NCI-H146 treated with DMSO at 0.1 percent for 48 hours (cell line): Measurements from ENCODE around the gene HS3ST6.
"Not testable (repeated sequence)": the region's sequence is repeated elsewhere in the genome, so short reads cannot be mapped to it uniquely, and the experiment has no call there.

ENCODE experiments used
- DNase-seq: peaks from one replicate; lab custom pipeline; 2025; ENCODE audit not compliant: unreplicated experiment; lab: John Stamatoyannopoulos, UW

The HS3ST6 gene

DNA sequence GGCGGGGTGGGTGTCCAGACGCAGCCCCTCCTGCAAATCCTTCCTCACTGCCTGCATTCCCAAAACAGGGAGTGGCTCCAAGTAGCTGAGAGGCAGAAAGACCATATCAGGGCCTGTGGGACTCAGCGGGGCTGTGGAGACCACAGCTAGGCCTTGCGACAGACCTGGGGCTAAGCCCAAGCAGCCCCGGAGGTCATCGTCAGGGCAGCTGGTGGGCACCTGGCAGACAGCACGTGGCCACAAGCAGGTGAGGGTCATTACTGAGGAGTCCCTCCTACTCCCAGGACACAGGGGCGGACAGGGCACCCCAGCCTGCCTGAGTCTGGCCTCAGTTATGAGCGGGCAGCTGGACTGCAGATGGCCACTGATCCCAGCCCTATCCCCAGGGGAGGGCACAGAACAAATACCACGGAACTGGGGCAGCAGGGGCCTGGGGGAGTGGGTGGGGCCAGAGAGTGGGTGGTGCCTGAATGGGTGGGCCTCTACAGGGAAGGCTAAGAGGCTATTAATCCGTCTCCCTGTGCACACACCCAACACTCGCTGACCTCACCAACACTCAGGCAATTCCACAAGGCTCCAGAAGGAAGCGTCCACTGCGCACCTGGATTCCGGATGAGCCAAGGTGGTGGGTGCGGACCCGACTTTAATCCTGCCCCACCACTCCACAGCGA, 8.5 kb downstream of the HS3ST6 start:
- DNase-seq: peak; percentile 83

DNA sequence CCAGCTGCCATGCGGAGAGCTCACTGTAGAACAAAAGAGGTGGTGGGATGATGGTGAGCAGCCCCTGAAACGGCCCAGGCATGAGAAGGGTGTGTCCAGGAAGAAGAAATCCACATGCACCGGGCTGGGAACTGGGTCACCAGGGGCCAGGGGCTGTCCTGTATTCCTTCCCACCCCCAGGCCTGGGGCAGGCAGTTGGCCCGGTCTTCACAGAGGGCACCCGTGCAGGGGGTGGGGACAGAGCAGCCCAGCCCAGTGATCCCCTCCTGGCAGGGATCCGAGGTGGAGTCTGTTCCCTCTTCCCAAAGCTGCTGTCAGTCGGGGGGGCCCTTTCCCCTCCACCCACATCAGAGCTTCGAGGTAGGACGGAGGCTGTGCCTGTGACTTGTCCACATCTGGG, 9.2 kb downstream of the HS3ST6 start:
- no peak for DNase-seq

DNA sequence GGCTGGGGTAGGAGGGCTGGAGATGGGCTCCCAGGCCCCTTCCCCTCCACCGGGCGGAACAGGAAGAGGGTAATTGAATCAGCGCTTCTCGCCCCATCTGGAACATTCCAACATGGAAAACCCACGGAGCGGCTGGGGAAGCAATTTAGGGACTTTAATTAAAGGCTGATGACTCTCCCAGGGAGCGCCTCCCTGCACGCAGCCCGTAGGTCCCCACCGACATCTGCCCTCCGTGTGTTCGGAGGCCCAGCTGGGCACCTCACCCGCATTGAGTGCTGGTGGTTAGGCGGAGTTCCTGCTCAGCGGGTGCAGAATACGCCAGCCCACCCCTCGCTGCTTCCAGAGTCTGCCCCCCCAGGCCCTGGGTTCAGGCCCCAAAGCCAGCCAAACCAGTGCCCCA, 10.0 kb downstream of the HS3ST6 start:
- DNase-seq: no peak

DNA sequence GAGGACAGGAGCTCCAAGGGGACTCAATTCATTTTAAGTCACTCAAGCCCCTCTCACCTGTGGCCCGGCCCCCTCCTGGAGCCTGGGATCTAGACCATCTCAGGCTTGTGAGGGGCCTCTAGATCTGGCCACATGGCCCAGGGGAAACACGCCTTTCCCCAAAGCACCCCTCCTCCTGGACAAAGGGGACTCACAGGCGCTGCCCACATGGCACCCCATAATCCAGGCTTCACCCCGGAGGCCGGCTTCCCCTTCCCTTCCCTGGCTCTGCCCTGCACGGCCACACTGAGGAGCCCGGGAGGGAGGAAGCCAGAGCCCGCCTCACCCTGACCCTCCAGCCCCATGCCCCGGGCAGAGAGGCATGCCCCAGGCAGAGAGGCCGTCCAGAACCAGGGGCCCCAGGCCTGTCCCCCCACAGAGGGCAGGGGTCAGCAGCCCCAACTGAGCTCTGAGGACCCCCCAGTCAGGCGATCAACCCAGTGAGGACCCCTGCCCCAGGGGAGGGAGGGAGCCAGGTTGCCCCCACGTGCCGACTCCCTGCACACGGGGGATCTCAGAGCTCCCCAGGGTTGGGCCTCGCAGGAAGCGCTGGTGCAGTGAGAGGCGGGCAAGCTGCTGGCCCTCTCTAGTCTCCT, 10.9 kb downstream of the HS3ST6 start:
- no peak for DNase-seq

DNA sequence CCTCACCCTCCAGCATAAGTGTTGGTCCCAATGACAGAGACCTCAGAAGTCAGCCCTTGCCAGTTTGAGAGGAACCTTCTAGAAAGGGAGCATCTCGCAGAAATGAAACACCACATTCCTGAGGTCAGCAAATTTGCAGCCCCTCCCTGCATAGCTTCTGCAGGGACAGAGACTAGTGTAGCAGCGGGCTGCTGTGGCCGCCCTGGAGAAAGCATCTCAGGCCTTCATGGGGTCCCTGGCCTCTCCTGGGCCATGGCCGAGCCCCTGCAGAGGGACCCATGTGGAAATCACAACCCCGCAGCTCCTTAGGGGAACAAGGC, 11.4 kb downstream of the HS3ST6 start:
- DNase-seq: no peak

DNA sequence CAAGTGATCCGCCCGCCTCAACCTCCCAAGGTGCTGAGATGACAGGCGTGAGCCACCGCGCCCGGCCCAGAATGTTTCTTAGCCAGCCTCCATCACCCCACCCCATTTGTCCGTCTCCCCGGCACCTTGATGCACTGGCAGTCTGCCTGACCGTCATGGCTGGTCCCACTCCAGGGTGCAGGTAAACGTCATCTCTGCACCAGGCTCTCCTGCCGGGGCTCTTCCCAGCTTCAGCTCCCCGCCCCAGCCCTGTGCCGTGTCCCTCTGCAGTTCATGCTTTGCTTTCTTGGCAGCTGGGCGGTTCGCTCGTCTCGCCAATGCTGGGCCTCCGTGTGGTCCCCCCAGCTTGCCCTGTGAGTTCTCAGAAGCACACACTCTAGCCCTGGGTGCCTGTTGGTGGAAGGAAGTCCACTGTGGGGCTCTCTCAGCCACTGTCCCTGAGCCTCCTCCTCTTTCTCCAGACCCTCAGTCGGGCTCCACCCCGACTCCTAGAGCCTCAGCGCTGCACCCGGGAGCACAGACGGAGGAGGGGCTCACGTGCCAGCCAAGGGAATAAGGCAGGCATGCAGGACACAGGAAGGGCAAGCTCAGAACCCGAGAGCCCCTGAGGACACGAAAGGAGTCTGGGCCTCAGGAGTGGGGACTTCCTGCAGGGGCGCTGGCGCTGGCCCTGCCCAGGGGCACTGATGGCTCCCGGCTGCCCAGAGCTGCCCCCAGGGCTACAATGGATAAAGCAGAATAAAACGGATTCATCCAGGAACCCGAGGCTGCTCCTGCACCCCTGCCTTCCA, 12.0 kb downstream of the HS3ST6 start:
- DNase-seq: no peak

DNA sequence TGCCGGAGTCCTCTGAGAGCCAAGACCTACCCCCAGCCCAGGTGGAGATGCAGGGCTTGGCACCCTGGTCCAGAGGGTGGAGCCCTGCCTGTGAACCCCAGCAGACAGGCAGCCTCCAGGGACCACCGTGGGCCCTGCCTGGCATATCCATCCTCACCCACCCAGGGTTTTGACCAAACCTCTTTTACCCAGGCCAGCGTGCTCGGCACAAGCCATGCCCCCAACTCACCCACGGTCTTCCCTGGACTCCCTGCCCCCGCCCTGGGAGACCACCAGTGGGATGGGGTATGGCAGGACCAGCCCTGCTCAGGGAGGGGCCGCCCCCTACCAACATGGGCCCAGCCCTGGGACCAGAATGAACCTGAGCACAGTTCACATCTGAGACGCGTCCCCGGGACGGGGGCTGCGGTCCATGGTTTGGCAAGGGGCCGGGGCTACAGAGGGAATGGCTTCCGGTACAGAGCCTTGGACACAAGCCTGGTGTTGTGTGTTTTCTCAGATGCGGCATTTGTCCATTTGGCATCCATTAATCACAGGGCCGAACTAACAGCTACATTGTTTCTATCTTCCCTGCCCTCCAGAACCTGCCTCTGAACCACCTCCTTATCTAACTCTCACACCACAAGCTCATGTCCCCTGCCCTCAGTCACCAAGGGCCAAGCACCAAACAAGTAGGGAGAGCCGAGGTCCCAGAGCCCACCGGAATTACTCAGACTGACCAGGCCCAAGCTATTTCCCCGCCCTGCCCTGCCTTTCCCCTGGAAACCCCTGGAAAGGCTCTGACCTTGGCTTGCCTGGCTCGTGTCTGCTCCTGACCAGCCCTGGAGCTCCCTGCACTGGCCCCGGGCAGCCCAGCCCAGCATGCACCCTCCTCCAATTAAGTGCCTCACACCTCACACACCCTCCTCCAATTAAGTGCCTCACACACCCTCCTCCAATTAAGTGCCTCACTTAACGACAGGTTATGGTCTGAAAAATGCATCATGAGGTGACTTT, 14.1 kb downstream of the HS3ST6 start:
- peak; percentile 56 for DNase-seq

DNA sequence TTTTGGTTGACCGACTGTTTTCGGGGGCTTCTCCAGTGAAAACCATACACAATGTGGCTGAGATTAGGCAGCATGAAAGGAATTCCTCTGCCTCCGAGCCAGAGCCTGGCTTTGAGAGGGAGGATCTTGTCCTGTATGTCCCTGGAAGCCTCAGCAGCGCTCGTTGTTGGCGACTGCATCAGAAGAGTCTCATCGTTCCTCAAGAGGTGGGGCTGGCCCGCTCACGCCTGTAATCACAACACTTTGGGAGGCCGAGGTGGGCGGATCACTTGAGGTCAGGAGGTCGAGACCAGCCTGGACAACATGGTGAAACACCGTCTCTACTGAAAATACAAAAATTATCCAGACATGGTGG, 15.0 kb downstream of the HS3ST6 start:
- no peak for DNase-seq

DNA sequence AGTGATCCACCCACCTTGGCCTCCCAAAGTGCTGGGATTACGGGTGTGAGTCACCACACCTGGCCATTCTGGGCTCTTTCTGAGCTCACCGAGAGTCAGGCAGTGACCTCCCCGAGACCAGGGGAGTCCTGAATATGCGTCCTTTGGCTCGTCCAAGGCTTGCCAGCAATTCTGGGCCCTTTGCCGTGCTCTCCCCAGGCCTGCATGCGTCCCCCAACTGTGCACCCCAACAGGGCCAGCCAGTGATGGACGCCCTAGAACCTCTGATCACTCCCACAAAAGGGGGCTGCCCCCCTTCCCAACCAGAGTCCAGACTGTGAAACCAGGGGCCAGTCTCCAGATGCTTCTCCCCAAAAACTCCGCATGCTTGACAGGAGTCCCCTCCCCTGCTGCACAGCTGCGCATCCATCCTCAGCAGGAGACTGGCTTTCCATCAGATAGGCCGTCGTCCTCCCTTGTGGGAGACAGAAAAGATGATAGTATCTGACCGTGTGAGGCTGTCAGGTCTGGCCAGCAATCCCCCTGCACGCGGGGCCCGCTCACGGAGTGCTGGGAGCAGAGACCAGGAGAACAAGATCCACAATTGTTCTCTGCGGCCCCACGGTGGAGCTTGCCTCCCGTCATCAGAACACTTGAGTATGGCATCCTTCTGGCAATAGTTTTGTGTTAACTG, 15.5 kb downstream of the HS3ST6 start:
- DNase-seq: no peak

DNA sequence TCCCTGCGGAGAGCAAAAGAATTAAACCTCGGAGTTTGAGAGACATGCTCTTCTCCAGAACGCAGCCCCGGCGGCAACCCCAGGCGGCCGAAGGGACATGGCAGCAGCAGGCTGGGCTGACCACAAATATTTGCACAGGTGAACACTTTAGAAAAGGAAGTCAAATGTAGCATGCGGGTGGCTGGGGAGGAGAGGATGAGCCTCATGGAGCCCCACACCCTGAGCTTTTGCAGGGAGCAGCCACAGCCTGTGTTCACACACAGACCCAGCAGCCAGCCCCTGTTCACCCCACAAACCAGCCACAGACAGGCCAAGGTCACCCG, 17.8 kb downstream of the HS3ST6 start:
- peak; percentile 97 for DNase-seq

DNA sequence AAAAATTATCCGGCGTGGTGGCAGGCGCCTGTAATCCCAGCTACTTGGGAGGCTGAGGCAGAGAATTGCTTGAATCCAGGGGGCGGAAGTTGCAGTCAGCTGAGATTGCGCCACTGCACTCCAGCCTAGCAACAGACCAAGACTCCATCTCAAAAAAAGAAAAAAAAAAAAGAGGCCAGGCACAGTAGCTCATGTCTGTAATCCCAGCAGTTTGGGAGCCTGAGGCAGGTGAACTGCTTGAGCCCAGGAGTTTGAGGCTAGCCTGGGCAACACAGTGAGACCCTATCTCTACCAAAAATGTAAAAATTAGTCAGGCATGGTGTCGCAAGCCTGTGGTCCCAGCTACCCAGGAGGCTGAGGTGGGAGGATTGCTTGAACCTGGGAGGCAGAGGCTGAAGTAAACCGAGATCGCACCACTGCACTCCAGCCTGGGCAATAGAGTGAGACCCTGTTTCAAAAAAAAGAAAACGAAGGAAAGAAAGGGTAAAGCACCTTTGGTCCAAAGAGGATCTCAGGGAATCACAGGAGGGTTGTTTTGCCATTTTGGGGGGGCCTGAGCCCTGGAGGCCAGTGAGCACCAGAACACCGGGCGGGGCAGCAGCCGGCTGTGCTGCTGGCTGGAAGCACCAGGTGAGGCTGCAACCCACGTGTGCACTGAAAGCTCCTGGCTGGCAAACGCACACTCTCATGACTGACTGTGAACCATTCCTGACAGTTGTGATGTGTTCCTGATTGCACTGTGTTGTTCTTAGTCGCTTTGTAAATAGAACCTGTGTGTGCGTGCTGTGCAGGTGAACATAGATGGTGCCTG, 18.4 kb downstream of the HS3ST6 start:
- no peak for DNase-seq

DNA sequence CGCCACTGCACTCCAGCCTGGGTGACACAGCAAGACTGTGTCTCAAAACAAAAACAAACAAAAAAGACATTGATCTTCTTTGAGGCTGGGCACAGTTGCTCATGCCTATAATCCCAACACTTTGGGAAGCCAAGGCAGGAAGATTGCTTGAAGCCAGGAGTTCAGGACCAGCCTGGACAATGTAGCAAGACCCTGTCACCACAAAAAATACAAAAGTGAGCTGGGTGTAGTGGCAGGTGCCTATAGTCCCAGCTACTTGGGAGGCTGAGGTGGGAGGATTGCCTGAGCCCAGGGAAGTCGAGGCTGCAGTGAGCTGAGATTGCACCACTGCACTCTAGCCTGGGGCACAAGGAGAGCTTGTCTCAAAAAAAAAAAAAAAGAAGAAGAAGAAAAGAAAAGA, 20.5 kb downstream of the HS3ST6 start:
- not testable (repeated sequence) for DNase-seq

DNA sequence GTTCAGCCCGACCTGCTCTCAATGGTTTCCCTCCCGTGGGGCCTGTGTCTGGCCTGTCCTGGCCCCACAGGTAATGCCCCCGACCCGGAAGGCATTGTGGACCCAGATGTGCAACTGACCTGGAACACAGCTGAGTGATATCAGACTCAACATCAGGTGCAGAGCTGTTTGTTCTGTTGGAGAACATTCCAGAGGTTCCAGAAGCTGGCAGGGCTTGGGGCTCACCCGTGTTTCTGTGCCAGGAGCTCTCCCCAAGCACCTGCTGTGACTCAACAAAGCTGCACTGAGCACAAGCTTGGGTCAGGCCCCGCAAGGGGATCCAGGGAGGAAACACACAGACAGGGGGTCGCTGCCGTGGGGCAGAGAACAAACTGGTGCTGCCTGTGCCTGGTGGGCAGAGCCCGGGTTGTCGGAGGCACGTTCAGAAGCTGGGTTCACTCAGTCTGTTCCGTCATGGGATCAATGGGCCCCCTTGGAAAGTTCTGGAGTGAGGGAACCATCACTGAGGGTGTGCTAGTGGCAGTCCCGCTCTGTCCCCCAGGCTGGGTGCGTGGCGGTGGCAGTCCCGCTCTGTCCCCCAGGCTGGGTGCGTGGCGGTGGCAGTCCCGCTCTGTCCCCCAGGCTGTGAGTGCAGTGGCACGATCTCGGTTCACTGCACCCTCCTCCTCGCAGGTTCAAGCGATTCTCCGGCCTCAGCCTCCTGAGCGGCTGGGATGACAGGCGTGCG, 22.1 kb downstream of the HS3ST6 start:
- DNase-seq: no peak

DNA sequence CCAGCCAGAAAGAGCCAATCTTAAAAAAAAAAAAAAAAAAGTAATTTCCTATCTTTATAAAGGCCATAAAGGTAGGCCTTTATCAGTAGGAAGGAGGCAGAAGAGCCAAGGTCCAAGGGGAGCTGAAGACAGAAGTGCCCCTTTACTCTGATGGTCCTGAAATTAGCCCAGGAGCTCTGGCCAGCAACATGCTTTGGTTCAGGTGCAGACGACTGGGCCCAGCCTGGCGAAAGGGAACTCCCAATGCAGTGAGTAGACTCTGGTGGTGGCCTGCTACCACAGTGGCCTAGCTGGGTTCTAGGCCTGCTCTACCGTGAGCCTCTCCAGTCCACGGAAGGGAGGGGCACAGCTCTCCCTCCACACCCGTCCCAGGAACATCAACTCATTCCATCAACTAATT, 23.1 kb downstream of the HS3ST6 start:
- no peak for DNase-seq

DNA sequence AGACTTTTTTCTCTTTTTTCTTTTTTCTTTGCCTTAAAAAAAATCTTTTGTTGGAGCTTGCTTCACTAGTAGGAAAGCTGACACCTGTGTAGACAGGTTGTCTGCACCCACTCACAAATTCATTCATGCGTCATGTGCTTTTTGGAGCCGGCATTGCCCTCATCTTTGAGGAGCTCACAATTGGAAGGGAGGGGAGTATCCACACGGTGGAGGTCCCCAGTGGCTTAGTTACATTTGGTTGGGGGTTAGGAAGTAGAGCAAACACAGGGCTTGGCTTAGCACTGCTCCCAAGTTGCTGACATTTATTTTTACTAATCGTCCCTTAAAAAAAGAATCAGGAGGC, 27.5 kb downstream of the HS3ST6 start:
- no peak for DNase-seq

DNA sequence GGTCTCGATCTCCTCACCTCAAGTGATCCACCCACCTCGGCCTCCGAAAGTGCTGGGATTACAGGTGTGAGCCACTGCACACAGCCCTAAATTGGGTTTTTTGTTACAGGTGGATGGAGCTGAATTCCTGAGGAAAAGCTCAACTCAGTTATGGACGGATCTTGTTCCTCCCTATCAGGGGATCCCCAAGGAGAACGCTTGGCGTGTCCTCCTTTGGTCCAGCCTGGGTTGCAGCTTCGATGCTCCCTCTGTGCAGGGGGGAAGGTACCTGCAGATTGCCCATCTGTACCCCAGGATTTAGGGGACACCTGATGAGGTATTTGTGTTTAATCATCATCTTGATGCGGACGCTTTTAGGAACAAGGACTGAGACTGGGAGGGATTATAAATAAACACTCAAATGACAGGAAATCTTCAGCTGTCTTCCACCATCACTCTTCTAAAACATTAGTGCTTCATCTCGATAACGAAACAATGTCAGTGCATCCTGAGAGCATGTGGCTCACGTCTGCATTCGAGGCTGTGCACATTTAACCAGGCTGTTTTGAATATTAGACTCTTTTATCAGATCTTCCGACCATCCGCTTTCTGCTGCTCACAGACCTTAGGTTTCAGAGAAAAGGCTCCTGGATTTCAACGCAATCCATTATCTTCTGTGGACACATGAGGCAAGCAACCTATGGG, 28.0 kb downstream of the HS3ST6 start:
- no peak for DNase-seq

DNA sequence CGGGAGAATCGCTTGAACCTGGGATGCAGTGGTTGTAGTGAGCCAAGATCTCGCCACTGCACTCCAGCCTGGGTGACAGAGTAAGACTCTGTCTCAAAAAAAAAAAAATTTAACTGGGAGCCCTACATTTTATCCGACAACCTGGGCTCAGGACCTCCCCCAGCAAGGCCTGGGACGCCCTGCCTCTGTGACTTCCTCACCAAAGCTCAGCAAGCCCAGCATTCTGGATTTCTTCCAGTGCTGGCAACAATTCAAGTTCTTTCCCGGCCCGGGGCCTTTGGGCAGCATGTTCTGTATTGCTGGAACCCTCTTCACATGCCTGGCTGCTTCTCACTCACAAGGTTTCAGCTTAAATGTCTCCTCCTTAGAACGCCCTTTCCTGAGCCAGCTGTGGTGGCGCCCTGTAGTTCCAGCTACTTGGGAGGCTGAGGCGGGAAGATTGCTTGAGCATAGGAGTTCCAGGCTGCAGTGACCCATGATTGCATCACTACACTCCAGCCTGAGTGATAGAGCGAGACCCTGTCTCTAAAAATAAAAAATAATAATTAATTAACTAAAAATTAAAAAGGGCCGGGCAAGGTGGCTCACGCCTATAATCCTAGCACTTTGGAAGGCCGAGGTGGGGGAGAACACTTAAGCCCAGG, 30.4 kb downstream of the HS3ST6 start:
- DNase-seq: no peak

DNA sequence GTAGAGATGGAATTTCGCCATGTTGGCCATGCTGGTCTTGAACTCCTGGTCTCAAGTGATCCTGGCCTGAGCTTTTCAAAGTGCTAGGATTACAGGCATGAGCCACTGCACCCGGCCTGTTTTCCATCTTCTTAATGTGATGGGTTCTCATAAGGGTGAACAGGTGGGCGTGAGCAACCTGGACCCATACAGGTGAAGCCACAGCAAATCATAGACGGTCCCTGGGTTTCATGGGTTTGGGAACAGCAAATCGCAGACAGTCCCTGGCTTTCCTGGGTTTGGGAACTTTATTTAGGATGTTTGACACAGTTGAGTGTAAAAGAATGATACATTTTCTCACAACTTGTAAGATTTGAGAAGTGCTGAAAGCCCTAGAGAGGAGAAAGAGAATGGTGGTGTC, 33.3 kb downstream of the HS3ST6 start:
- no peak for DNase-seq
